ENCODE measurements around the gene ANKLE1.
A peak's percentile ranks its signal among the peaks of the same experiment; 100 is the strongest.

ANKLE1 gene

DNA sequence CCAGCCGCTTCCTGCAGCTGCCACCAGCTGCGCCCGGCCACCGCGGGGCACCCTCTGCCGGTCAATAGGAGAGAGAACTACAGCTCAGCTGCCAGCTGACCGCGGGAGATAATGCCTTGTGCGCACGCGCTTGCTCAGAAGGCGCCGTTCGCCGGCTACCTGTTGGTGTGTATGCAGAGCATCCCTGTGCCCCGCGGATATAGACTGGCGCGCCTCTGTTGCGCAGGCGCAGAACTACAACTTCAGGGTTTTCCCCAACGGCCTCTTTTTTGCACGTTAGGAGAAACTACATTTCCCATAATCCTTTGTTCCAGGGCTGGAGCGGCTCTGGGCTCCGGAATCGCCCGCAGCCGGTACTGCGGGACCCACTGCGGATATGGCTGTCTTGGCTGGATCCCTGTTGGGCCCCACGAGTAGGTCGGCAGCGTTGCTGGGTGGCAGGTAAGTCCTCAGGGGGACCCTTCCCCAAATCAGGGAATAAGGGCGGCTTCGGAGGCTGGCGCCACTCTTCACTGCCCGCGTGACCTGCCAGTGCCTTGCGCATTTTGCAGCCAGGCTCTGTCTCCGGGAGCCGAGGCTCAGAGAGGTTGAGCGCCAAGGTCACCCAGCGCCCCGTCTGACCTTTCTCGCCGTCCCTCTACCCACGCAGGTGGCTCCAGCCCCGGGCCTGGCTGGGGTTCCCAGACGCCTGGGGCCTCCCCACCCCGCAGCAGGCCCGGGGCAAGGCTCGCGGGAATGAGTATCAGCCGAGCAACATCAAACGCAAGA is 24.0 kb downstream of the ANKLE1 start, which contains the start of gene MRPL34:
MRPL34 (plus strand) TSS at position 356 of the 768 bp plus-strand sequence; CDS start at position 377, 21 bp downstream.
- Histone ChIP-seq H3K4me1 (ENCODE audit: control extremely low read depth in 1 of 4, control insufficient read depth in 4 of 4, insufficient read depth in 4 of 4, low read length in 3 of 4) (peaks cover 12 to 50% (median 44%) of the 10 kb centered on the region in 4 experiments), H3K27me3 (replicated peaks in 2 of 5; ENCODE audit: control insufficient read depth in 4 of 5, insufficient read depth in 5 of 5, low read length in 4 of 5) (no peaks in the 10 kb centered on the region), H3K36me3 (ENCODE audit: control insufficient read depth in 4 of 4, insufficient read depth in 4 of 4, low read length in 3 of 4) (peaks cover 0 to 13% (median 4%) of the 10 kb centered on the region in 4 experiments), H3K4me3 (ENCODE audit: control insufficient read depth in 1 of 7, extremely low read depth in 1 of 7, insufficient read depth in 4 of 7, low read depth in 2 of 7, low read length in 6 of 7) (peak within 1 kb of the TSS; percentile 66 to 98 (median 86)), H3K27ac (ENCODE audit: insufficient read depth in 1 of 2, low read depth in 1 of 2, low read length in 2 of 2, poor library complexity in 1 of 2, severe bottlenecking in 2 of 2) (peak within 1 kb of the TSS; percentile 70 to 81), H3K9me3 (ENCODE audit: control extremely low read depth in 1 of 5, control insufficient read depth in 4 of 5, insufficient read depth in 2 of 5, low read depth in 1 of 5, low read length in 4 of 5) (no peaks in the 10 kb centered on the region)
- CTCF ChIA-PET = interaction anchor here (0.7 to 1.4 kb wide), 6 partner anchors 10 to 126 kb away, joined by 3 to 9 read pairs (median 3); no protein-coding TSS in a partner anchor
- POLR2A ChIA-PET = interaction anchor here (0.7 to 1.6 kb wide), 3 partner anchors 11 to 18 kb away, joined by 3 to 5 read pairs (median 3); no protein-coding TSS in a partner anchor
- 0% methylated on average over 53 of the region's 55 CpGs for WGBS (ENCODE audit: insufficient coverage)
- DNase-seq = peak; percentile 100

DNA sequence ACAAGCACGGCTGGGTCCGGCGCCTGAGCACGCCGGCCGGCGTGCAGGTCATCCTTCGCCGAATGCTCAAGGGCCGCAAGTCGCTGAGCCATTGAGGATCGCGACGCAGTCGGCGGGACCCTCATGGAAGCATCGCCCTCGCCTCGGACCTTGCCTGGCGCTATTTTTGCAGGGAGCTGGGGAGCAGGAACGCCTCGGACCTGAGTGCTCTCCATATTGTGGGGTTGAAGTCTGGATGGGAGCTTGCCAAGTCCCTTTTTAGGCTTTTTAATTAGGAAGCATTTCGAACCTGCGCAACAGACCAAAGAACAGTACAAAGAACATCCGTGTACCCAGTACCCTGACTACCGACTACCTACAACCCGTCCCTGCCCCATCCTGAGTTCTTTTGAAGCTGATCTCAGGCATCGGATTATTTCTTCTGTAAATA is 24.6 kb downstream of the ANKLE1 start:
- H3K4me1 ChIP-seq (ENCODE audit: control extremely low read depth in 1 of 4, control insufficient read depth in 4 of 4, insufficient read depth in 4 of 4, low read length in 3 of 4) = peaks cover 13 to 51% (median 45%) of the 10 kb centered on the region in 4 experiments
- peaks cover 0 to 7% (median 1%) of the 10 kb centered on the region in 4 experiments for H3K36me3 ChIP-seq (ENCODE audit: control insufficient read depth in 4 of 4, insufficient read depth in 4 of 4, low read length in 3 of 4)
- 7% methylated on average over 25 of the region's 28 CpGs for WGBS (ENCODE audit: insufficient coverage)
- no peak for DNase-seq
- peak overlapping the region; percentile 66 to 98 (median 86) for H3K4me3 ChIP-seq (ENCODE audit: control insufficient read depth in 1 of 7, extremely low read depth in 1 of 7, insufficient read depth in 4 of 7, low read depth in 2 of 7, low read length in 6 of 7)
- H3K9me3 ChIP-seq (ENCODE audit: control extremely low read depth in 1 of 5, control insufficient read depth in 4 of 5, insufficient read depth in 2 of 5, low read depth in 1 of 5, low read length in 4 of 5) = no peaks in the 10 kb centered on the region
- POLR2A ChIA-PET = interaction anchor here (1.0 kb wide), 1 partner anchor 18 kb away, joined by 5 read pairs; no protein-coding TSS in a partner anchor
- H3K27ac ChIP-seq (ENCODE audit: insufficient read depth in 1 of 2, low read depth in 1 of 2, low read length in 2 of 2, poor library complexity in 1 of 2, severe bottlenecking in 2 of 2) = peak overlapping the region; percentile 70 to 81
- H3K27me3 ChIP-seq (replicated peaks in 2 of 5; ENCODE audit: control insufficient read depth in 4 of 5, insufficient read depth in 5 of 5, low read length in 4 of 5) = no peaks in the 10 kb centered on the region
- CTCF ChIA-PET = interaction anchor here (0.9 to 1.8 kb wide), 4 partner anchors 12 to 41 kb away, joined by 3 to 8 read pairs (median 4); no protein-coding TSS in a partner anchor

DNA sequence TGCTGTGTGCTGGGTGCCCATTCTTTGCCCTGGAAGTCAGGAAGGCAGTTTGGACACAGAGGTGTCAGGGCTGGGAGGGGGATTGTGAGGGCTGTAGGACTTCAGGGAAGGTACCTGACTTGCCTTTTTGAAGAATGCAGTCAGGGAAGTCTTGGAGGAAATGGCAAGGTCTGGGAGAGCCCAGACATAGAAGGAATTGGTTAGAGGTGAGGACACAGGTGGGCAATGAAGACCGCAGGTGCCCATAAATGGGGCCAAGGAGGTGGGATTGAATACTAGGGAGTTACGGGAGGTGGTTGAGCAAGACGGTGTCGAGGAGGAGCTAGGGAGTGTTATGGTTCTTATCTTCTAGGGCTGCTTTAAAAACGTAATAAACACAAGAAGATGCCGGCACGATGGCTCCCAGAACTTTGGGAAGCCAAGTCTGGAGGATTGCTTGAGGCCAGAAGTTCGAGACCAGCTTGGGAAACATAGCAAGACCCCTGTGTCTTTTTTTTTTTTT is 26.2 kb downstream of the ANKLE1 start:
- ChIA-PET POLR2A (no interaction called here), CTCF (interaction anchor here (0.7 to 1.8 kb wide), 4 partner anchors 15 to 40 kb away, joined by 3 to 8 read pairs (median 4); no protein-coding TSS in a partner anchor)
- no peaks in the 10 kb centered on the region for H3K9me3 ChIP-seq (ENCODE audit: control extremely low read depth in 1 of 5, control insufficient read depth in 4 of 5, insufficient read depth in 2 of 5, low read depth in 1 of 5, low read length in 4 of 5)
- WGBS (ENCODE audit: insufficient coverage) = 97% methylated on average over 7 of the region's 8 CpGs
- H3K4me3 ChIP-seq (ENCODE audit: control insufficient read depth in 1 of 7, extremely low read depth in 1 of 7, insufficient read depth in 4 of 7, low read depth in 2 of 7, low read length in 6 of 7) = no peak overlapping the region
- H3K27me3 ChIP-seq (replicated peaks in 2 of 5; ENCODE audit: control insufficient read depth in 4 of 5, insufficient read depth in 5 of 5, low read length in 4 of 5) = no peaks in the 10 kb centered on the region
- H3K27ac ChIP-seq (ENCODE audit: insufficient read depth in 1 of 2, low read depth in 1 of 2, low read length in 2 of 2, poor library complexity in 1 of 2, severe bottlenecking in 2 of 2) = no peak overlapping the region
- DNase-seq = no peak
- peaks cover 0 to 15% (median 8%) of the 10 kb centered on the region in 4 experiments for H3K36me3 ChIP-seq (ENCODE audit: control insufficient read depth in 4 of 4, insufficient read depth in 4 of 4, low read length in 3 of 4)
- H3K4me1 ChIP-seq (ENCODE audit: control extremely low read depth in 1 of 4, control insufficient read depth in 4 of 4, insufficient read depth in 4 of 4, low read length in 3 of 4) = peaks cover 13 to 41% (median 34%) of the 10 kb centered on the region in 4 experiments

DNA sequence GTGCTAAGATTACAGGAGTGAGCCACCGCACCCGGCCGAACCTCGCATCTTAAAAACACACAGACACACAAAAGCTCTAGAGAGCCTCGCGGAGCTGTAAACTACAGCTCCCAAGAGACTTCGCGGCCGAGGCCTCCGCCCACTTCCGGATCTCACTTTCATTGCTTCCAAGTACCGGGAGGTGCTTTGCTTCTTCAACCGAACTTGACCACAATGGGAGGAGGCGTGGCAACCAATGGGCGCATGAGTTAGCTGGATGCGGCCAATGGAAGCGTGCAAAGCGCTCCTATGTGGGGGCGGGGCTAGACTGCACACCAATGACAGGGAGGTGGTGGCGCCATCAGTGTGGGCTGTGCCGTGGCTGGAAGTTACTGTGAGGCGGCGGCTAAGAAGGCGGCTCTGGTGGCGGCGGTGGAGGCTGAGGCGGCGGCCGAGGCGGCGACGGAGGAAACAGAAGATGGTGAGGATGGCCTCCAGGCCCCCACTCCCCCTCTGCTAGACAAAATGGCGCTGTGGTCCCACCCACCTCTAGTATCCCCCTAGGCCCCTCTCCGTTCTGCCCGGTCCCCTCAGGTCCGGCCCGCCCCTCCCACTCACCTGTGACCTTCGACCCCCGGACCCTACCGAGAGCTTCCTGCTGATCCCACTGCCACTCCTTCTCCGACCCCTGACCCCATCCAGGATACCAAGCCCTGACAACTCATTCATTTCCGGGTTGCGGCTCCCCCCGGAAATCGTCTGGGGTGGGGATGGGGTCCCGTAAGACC is 27.7 kb downstream of the ANKLE1 start, which contains the start of gene DDA1:
DDA1 (plus strand) TSS at position 366 of the 767 bp plus-strand sequence; CDS start at position 458, 92 bp downstream.
- ChIA-PET POLR2A (interaction anchor here (1.8 kb wide), 1 partner anchor 18 kb away, joined by 6 read pairs; no protein-coding TSS in a partner anchor), CTCF (interaction anchor here (0.9 to 1.3 kb wide), 4 partner anchors 13 to 26 kb away, joined by 3 to 6 read pairs (median 4); partner anchors contain the start of gene ANO8)
- Histone ChIP-seq H3K9me3 (ENCODE audit: control extremely low read depth in 1 of 5, control insufficient read depth in 4 of 5, insufficient read depth in 2 of 5, low read depth in 1 of 5, low read length in 4 of 5) (no peaks in the 10 kb centered on the region), H3K27ac (ENCODE audit: insufficient read depth in 1 of 2, low read depth in 1 of 2, low read length in 2 of 2, poor library complexity in 1 of 2, severe bottlenecking in 2 of 2) (peak within 1 kb of the TSS; percentile 83 to 93), H3K36me3 (ENCODE audit: control insufficient read depth in 4 of 4, insufficient read depth in 4 of 4, low read length in 3 of 4) (peaks cover 0 to 28% (median 17%) of the 10 kb centered on the region in 4 experiments), H3K27me3 (replicated peaks in 2 of 5; ENCODE audit: control insufficient read depth in 4 of 5, insufficient read depth in 5 of 5, low read length in 4 of 5) (no peaks in the 10 kb centered on the region), H3K4me1 (ENCODE audit: control extremely low read depth in 1 of 4, control insufficient read depth in 4 of 4, insufficient read depth in 4 of 4, low read length in 3 of 4) (peaks cover 8 to 32% (median 27%) of the 10 kb centered on the region in 4 experiments), H3K4me3 (ENCODE audit: control insufficient read depth in 1 of 7, extremely low read depth in 1 of 7, insufficient read depth in 4 of 7, low read depth in 2 of 7, low read length in 6 of 7) (peak within 1 kb of the TSS; percentile 70 to 96 (median 85))
- peak; percentile 100 for DNase-seq
- WGBS (ENCODE audit: insufficient coverage) = 0% methylated on average over 37 of the region's 46 CpGs

DNA sequence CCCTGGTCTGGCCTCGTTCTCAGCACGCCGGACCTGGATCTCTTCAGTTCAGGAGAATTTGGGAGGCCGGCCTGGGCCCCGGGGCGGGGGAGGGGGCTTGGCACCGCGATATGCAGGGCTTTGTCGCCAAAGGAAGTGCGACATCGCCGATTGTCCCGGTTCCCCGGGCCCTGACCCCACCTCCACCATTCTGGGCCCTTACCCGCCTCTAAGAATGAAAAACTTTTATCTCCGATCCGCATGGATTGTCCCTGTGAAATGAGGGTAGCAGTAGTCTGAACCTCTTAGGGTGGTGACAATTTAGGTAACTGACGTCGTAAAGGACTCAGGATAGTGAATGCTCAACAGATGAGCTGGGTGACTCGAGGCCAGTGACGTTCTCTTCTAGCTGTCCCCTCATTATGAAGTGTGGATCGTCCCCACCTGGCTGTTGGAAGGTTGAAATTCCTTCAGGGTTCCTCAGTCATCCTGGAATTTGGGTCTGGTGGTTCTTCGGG is 28.3 kb downstream of the ANKLE1 start:
- peak overlapping the region; percentile 70 to 96 (median 85) for H3K4me3 ChIP-seq (ENCODE audit: control insufficient read depth in 1 of 7, extremely low read depth in 1 of 7, insufficient read depth in 4 of 7, low read depth in 2 of 7, low read length in 6 of 7)
- H3K9me3 ChIP-seq (ENCODE audit: control extremely low read depth in 1 of 5, control insufficient read depth in 4 of 5, insufficient read depth in 2 of 5, low read depth in 1 of 5, low read length in 4 of 5) = no peaks in the 10 kb centered on the region
- DNase-seq = peak in 1 of 3 donors; percentile 44
- ChIA-PET POLR2A (interaction anchor here (0.6 to 1.8 kb wide), 2 partner anchors 13 to 17 kb away, joined by 4 to 6 read pairs; no protein-coding TSS in a partner anchor), CTCF (interaction anchor here (1.3 kb wide), 1 partner anchor 17 kb away, joined by 6 read pairs; no protein-coding TSS in a partner anchor)
- peaks cover 8 to 26% (median 22%) of the 10 kb centered on the region in 4 experiments for H3K4me1 ChIP-seq (ENCODE audit: control extremely low read depth in 1 of 4, control insufficient read depth in 4 of 4, insufficient read depth in 4 of 4, low read length in 3 of 4)
- 7% methylated on average over 20 of the region's 23 CpGs for WGBS (ENCODE audit: insufficient coverage)
- peaks cover 0 to 33% (median 22%) of the 10 kb centered on the region in 4 experiments for H3K36me3 ChIP-seq (ENCODE audit: control insufficient read depth in 4 of 4, insufficient read depth in 4 of 4, low read length in 3 of 4)
- peak overlapping the region; percentile 83 to 93 for H3K27ac ChIP-seq (ENCODE audit: insufficient read depth in 1 of 2, low read depth in 1 of 2, low read length in 2 of 2, poor library complexity in 1 of 2, severe bottlenecking in 2 of 2)
- no peaks in the 10 kb centered on the region for H3K27me3 ChIP-seq (replicated peaks in 2 of 5; ENCODE audit: control insufficient read depth in 4 of 5, insufficient read depth in 5 of 5, low read length in 4 of 5)

DNA sequence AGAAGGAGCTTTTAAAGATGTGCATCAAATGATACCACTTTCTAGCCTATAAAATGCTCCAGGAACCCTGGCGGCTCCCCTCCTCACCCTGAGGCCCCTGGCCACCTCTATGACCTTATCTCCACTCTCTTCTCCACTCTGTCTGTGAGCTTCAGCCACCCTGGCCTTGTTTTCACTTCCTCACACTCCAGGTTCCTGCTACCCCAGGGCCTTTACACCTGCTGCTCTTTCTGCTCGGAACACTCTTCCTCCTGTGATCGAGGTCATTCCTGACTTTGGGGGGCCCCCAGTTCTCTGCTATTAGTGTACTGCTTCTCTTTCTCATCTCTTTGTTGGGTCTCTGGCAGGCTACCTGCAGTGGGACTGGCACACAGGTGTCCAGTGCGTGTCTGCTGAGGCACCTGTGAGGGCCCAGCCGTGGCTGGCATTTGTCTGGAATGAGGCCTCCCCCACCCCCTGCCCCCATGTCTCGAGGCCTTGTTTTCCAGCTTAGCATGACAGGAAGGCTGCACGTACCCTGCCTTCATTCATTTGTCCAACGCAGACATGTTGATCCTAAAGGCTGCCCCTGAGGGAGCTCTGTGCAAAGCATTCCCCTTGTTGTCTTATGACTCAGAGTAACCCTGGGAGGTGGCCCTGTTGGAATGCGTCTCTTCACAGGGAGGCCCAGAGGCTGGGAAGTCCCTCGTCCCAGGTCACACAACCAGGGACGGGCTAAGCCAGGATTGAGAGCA is 29.9 kb downstream of the ANKLE1 start:
- DNase-seq = no peak
- WGBS (ENCODE audit: insufficient coverage) = 88% methylated on average over 10 of the region's 11 CpGs
- H3K9me3 ChIP-seq (ENCODE audit: control extremely low read depth in 1 of 5, control insufficient read depth in 4 of 5, insufficient read depth in 2 of 5, low read depth in 1 of 5, low read length in 4 of 5) = no peaks in the 10 kb centered on the region
- no peak overlapping the region for H3K27ac ChIP-seq (ENCODE audit: insufficient read depth in 1 of 2, low read depth in 1 of 2, low read length in 2 of 2, poor library complexity in 1 of 2, severe bottlenecking in 2 of 2)
- no peak overlapping the region for H3K4me3 ChIP-seq (ENCODE audit: control insufficient read depth in 1 of 7, extremely low read depth in 1 of 7, insufficient read depth in 4 of 7, low read depth in 2 of 7, low read length in 6 of 7)
- ChIA-PET POLR2A (no interaction called here), CTCF (interaction anchor here (1.8 kb wide), 1 partner anchor 21 kb away, joined by 6 read pairs; no protein-coding TSS in a partner anchor)
- peaks cover 5 to 17% (median 14%) of the 10 kb centered on the region in 4 experiments for H3K4me1 ChIP-seq (ENCODE audit: control extremely low read depth in 1 of 4, control insufficient read depth in 4 of 4, insufficient read depth in 4 of 4, low read length in 3 of 4)
- H3K27me3 ChIP-seq (replicated peaks in 2 of 5; ENCODE audit: control insufficient read depth in 4 of 5, insufficient read depth in 5 of 5, low read length in 4 of 5) = no peaks in the 10 kb centered on the region
- peaks cover 0 to 41% (median 30%) of the 10 kb centered on the region in 4 experiments for H3K36me3 ChIP-seq (ENCODE audit: control insufficient read depth in 4 of 4, insufficient read depth in 4 of 4, low read length in 3 of 4)

Data from common myeloid progenitor, CD34-positive (primary cell).